K562 (cell line): ENCODE results near the gene SP100. TPM values are rescaled to one million over a fixed set of nuclear protein-coding genes. Genes with fewer than 3 reads are reported as not detected.

Experiments
- ATAC-seq: fragments of 200-7000 bp; cut with Tn5 transposase; 3 replicates; pipeline ENCODE4 v1.9.1; 2020; ENCODE audit warnings: moderate library complexity
- BruUV-seq: library from RNA; stranded (reverse); fragments of 400-500 nt; replicated peaks from 2 replicates; lab custom pipeline; 2021; lab: Mats Ljungman, UMichigan
- CTCF ChIA-PET: fragments of 300-600 bp; formaldehyde crosslinking; extraction: SDS; loops from one replicate; lab custom pipeline; 2021; ENCODE audit warnings: low intra/inter-chr PET ratio; lab: Yijun Ruan, JAX
- POLR2A ChIA-PET: fragments of 300-600, 350-650 bp; sonication (Branson Sonifier 250); formaldehyde crosslinking; extraction: SDS; loops from one replicate; lab custom pipeline; 2021; ENCODE audit warnings: antibody characterized with exemption, inconsistent platforms; lab: Yijun Ruan, JAX
- DNase-seq, 4 experiments: peaks; one replicate each; pipeline versions ENCODE4 v3.0.0 to v3.0.0-alpha.2; 2011 to 2018; ENCODE audit warnings: low spot score in 3 of 4, mixed read lengths in 3 of 4; ENCODE audit errors: extremely low read depth in 1 of 4
- FAIRE-seq: peaks from 2 replicates; lab custom pipeline; 2011; peaks lifted over from hg19 to GRCh38; lab: Jason Lieb, UNC
- H2AFZ ChIP-seq: 2 replicates; pipeline ENCODE4 v1.6.0; 2011; ENCODE audit warnings: low read depth, low read length, control low read depth, inconsistent platforms
- H3K27ac ChIP-seq: fragments of 200-600 bp; 3 replicates; pipeline ENCODE4 v1.8.0; 2011; ENCODE audit warnings: low read depth, mild to moderate bottlenecking, control low read depth, inconsistent platforms, low read length, moderate library complexity, mixed read lengths; ENCODE audit errors: extremely low read depth
- H3K27me3 ChIP-seq, 2 experiments: fragments of 300-600 bp in 1 of 2; 2 replicates in 1 of 2; 3 replicates in 1 of 2; pipeline versions ENCODE4 v1.6.0 to v1.8.0; 2011; ENCODE audit warnings: inconsistent platforms in 2 of 2, low read length in 2 of 2, mild to moderate bottlenecking in 1 of 2, mixed read lengths in 1 of 2, moderate library complexity in 1 of 2; ENCODE audit not compliant: control insufficient read depth in 2 of 2, insufficient read depth in 2 of 2
- H3K36me3 ChIP-seq: fragments of 300-600 bp; 3 replicates; pipeline ENCODE4 v1.8.0; 2011; ENCODE audit warnings: mild to moderate bottlenecking, low read length, inconsistent platforms; ENCODE audit not compliant: control insufficient read depth, insufficient read depth
- H3K4me1 ChIP-seq, 2 experiments: fragments of 200-600 bp in 1 of 2; replicated peaks in 1 of 2; 2 replicates in 1 of 2; 3 replicates in 1 of 2; pipeline versions ENCODE4 v1.5.1 to v1.8.0; 2011; ENCODE audit warnings: inconsistent platforms in 2 of 2, low read length in 2 of 2, mild to moderate bottlenecking in 1 of 2, mixed read lengths in 1 of 2, moderate library complexity in 1 of 2; ENCODE audit not compliant: control insufficient read depth in 2 of 2, insufficient read depth in 2 of 2
- H3K4me2 ChIP-seq: 2 replicates; pipeline ENCODE4 v1.6.1; 2011; ENCODE audit warnings: low read length, control low read depth, inconsistent platforms, mixed read lengths; ENCODE audit not compliant: insufficient read depth
- H3K4me3 ChIP-seq: fragments of 200-600 bp; sonication (generic), shearing (Covaris generic); 2 replicates; pipeline ENCODE4 v1.5.1; 2016; ENCODE audit warnings: control low read depth, inconsistent platforms
- H3K79me2 ChIP-seq: fragments of 200-600 bp; 3 replicates; pipeline ENCODE4 v1.8.0; 2011; ENCODE audit warnings: low read length, inconsistent platforms; ENCODE audit not compliant: control insufficient read depth, insufficient read depth
- H3K9ac ChIP-seq, 2 experiments: 2 replicates each; pipeline versions ENCODE4 v1.6.0 to v1.6.1; 2011; ENCODE audit warnings: low read depth in 2 of 2, low read length in 2 of 2, control low read depth in 1 of 2, inconsistent platforms in 1 of 2, mild to moderate bottlenecking in 1 of 2, mixed read lengths in 1 of 2; ENCODE audit not compliant: insufficient read depth in 1 of 2
- H3K9me1 ChIP-seq: one replicate; pipeline ENCODE4 v1.6.0; 2011; ENCODE audit warnings: inconsistent platforms, mild to moderate bottlenecking, low read length, moderate library complexity; ENCODE audit not compliant: control insufficient read depth, insufficient read depth
- H3K9me3 ChIP-seq: replicated peaks from 2 replicates; pipeline ENCODE4 v1.5.1; 2011; ENCODE audit warnings: low read depth, low read length, inconsistent platforms; ENCODE audit not compliant: control insufficient read depth, insufficient read depth
- H4K20me1 ChIP-seq: replicated peaks from 2 replicates; pipeline ENCODE4 v1.6.1; 2011; ENCODE audit warnings: low read length, inconsistent platforms, mixed read lengths; ENCODE audit not compliant: control insufficient read depth, insufficient read depth
- BRCA1 ChIP-seq, 2 experiments: fragments of 450-650 bp in 1 of 2; sonication (generic) in 1 of 2; formaldehyde crosslinking in 1 of 2; IDR thresholded peaks; 2 replicates each; pipeline versions ENCODE4 v1.5.0 to v1.6.1; 2017 to 2020; ENCODE audit warnings: mild to moderate bottlenecking in 1 of 2, missing genetic modification reagents in 1 of 2
- CEBPB ChIP-seq: fragments of 450-650 bp; IDR thresholded peaks from 2 replicates; pipeline ENCODE4 v1.6.1; 2016; ENCODE audit warnings: missing genetic modification characterization, missing compliant biosample characterization
- CEBPG ChIP-seq, 3 experiments: fragments of 200-800 bp in 1 of 3; sonication (Bioruptor generic) in 1 of 3; sonication (generic) in 1 of 3; formaldehyde crosslinking in 1 of 3; IDR thresholded peaks in 2 of 3; conservative IDR thresholded peaks in 1 of 3; 2 replicates each; pipeline versions ENCODE4 v1.6.1 to v1.8.0; 2016 to 2022; ENCODE audit warnings: missing compliant biosample characterization in 2 of 3, missing genetic modification characterization in 2 of 3, mild to moderate bottlenecking in 1 of 3, missing genetic modification reagents in 1 of 3
- GABPB1 ChIP-seq: sonication (generic); formaldehyde crosslinking; IDR thresholded peaks from 2 replicates; pipeline ENCODE4 v1.8.0; 2022; ENCODE audit warnings: mild to moderate bottlenecking, missing genetic modification reagents
- GABPB2 ChIP-seq: fragments of 250-450 bp; sonication (Bioruptor Pico); conservative IDR thresholded peaks from 2 replicates; pipeline ENCODE4 v1.5.1; 2021; ENCODE audit warnings: mild to moderate bottlenecking
- KLF1 ChIP-seq: fragments of 450-650 bp; IDR thresholded peaks from 2 replicates; pipeline ENCODE4 v1.6.1; 2016; ENCODE audit warnings: missing genetic modification characterization, missing compliant biosample characterization
- MEF2A ChIP-seq: IDR thresholded peaks from 2 replicates; pipeline ENCODE4 v1.6.1; 2011; ENCODE audit warnings: low read depth, mild to moderate bottlenecking, low read length, moderate library complexity; ENCODE audit not compliant: control insufficient read depth
- NEUROD1 ChIP-seq: fragments of 150-350 bp; IDR thresholded peaks from 2 replicates; pipeline ENCODE4 v1.6.1; 2014; ENCODE audit warnings: borderline replicate concordance, low read length, low read depth; ENCODE audit not compliant: partially characterized antibody
- NR2C2 ChIP-seq, 2 experiments: fragments of 200-800 bp in 1 of 2; sonication (Bioruptor generic) in 1 of 2; sonication (generic) in 1 of 2; formaldehyde crosslinking in 1 of 2; IDR thresholded peaks; 2 replicates each; pipeline versions ENCODE4 v1.6.1 to v1.8.0; 2016 to 2022; ENCODE audit warnings: mild to moderate bottlenecking in 1 of 2, missing compliant biosample characterization in 1 of 2, missing genetic modification characterization in 1 of 2, missing genetic modification reagents in 1 of 2
- PURB ChIP-seq: sonication (generic); formaldehyde crosslinking; IDR thresholded peaks from 2 replicates; pipeline ENCODE4 v1.9.0; 2021; ENCODE audit warnings: low read depth, mild to moderate bottlenecking, missing genetic modification reagents
- SMAD2 ChIP-seq: fragments of 150-350 bp; IDR thresholded peaks from 2 replicates; pipeline ENCODE4 v1.6.1; 2014; ENCODE audit warnings: low read depth, mild to moderate bottlenecking, low read length
- STAT5A ChIP-seq: IDR thresholded peaks from 2 replicates; pipeline ENCODE4 v1.6.1; 2012; ENCODE audit warnings: low read length, inconsistent platforms, borderline replicate concordance
- TAF1 ChIP-seq: IDR thresholded peaks from 2 replicates; pipeline ENCODE4 v1.6.1; 2011; ENCODE audit warnings: mild to moderate bottlenecking, low read length, moderate library complexity; ENCODE audit not compliant: insufficient read depth, control insufficient read depth, severe bottlenecking; ENCODE audit errors: extremely low read depth
- XRCC5 ChIP-seq: fragments of 200-400 bp; formaldehyde crosslinking; IDR thresholded peaks from 2 replicates; pipeline ENCODE4 v1.6.1; 2017; ENCODE audit warnings: low read depth, mild to moderate bottlenecking, low read length
- WGBS: fragments of 100-300 bp; shearing (Covaris generic); methylation state at CpG from one replicate; pipeline ENCODE4 v1.1.6; 2016; ENCODE audit warnings: low coverage, mixed read lengths; ENCODE audit not compliant: insufficient coverage; ENCODE audit errors: missing lambda C conversion rate; 5-methylcytosine and 5-hydroxymethylcytosine counted together
- in situ Hi-C: fragments of 300-500 bp; cut with MboI; formaldehyde crosslinking; loops from 4 replicates; pipeline ENCODE4 v1.15.0; 2018; ENCODE audit warnings: inconsistent platforms, mixed read lengths
- intact Hi-C: fragments of 100-400 bp; cut with micrococcal nuclease; formaldehyde crosslinking; loops from 2 replicates; pipeline ENCODE4 v1.14.2; 2022
- polyA plus RNA-seq, 8 experiments: library from polyadenylated mRNA; depleted of rRNA in 4 of 8; stranded (reverse) in 5 of 8; unstranded in 3 of 8; fragments of >200 nt; fragmentation: Nextera tagmentation in 2 of 8; fragmentation: Illumina TruSeq in 1 of 8; extraction: Ambion mirVana in 2 of 8; extraction: Trizol in 1 of 8; gene quantifications; 2 replicates each; pipeline versions ENCODE4 v1.2.1 to v1.2.3, GENCODE V29; 2011 to 2014; ENCODE audit warnings: inconsistent platforms in 1 of 8, missing spikeins in 1 of 8
- total RNA-seq, 7 experiments: library from RNA; depleted of rRNA in 6 of 7; stranded (reverse); fragments of >200 nt in 6 of 7; fragmentation: Illumina TruSeq in 2 of 7; extraction: Trizol in 2 of 7; gene quantifications; 2 replicates each; pipeline versions ENCODE4 v1.2.1 to v1.2.3, GENCODE V29; 2011 to 2021; ENCODE audit warnings: low replicate concordance in 1 of 7
- TF ChIP-seq, protein P1 (sequence below): fragments of 450-650 bp; IDR thresholded peaks from 2 replicates; pipeline ENCODE4 v1.6.1; 2016; ENCODE audit warnings: missing biosample characterization, missing genetic modification characterization
- TF ChIP-seq, protein P2 (sequence below): fragments of 450-650 bp; IDR thresholded peaks from 2 replicates; pipeline ENCODE4 v1.6.1; 2016; ENCODE audit warnings: antibody characterized with exemption

The SP100 gene
- total and polyA plus RNA-seq, 9 of the 15 experiments (the other 6 are each of a cell fraction or from before 2014, with no cell fraction given): 19.2 to 39.2 (median 34.6) TPM

DNA sequence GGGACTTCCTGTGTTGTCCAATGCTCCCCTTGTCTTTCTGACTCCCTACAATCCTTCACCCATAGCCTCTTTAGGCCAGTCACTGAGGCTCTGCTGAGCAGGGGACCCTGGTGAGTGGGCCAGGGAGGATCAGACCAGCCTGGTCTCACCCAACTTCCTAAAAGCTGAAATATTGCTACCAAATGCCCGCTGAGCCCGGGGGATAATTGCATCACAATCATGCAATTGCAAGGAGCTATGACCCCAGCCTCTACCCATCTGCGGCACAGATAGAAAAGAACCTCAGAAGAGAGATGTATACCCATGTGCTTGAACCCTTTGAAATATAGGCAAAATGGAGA lies 3.7 kb upstream of the SP100 start:
- H3K79me2 ChIP-seq: peaks cover 14% of the 10 kb centered on the region
- WGBS: 86% methylated on average over 3 of the region's 3 CpGs
- FAIRE-seq (no peak), DNase-seq (no peak), ATAC-seq (peak; percentile 7)
- intact Hi-C loops (loop anchor here (10.0 kb wide), 1 partner anchor 302 kb away; the partner anchor contains the start of gene CAB39), in situ Hi-C loops (no loop called here)
- H4K20me1 ChIP-seq: no peaks in the 10 kb centered on the region
- H3K4me1 ChIP-seq: peaks cover 16 to 23% of the 10 kb centered on the region in 2 experiments; a peak in 4 of 5 replicates
- no peaks in the 10 kb centered on the region for H3K27me3 ChIP-seq
- ChIA-PET POLR2A (interaction anchor here (1.1 kb wide), 1 partner anchor 9 kb away, joined by 3 read pairs; no protein-coding TSS in a partner anchor), CTCF (no interaction called here)
- no TSS peak for BruUV-seq
- peak overlapping the region; percentile 42 for H3K4me3 ChIP-seq
- H3K36me3 ChIP-seq: no peaks in the 10 kb centered on the region
- no peak for TF ChIP-seq XRCC5
- no peak for TF ChIP-seq STAT5A
- TF ChIP-seq GABPB2: no peak
- no peak for TF ChIP-seq MEF2A
- TF ChIP-seq NEUROD1: no peak
- no peak for TF ChIP-seq GABPB1 (CRISPR knock-in tag)
- no peak for TF ChIP-seq TAF1
- no peak for TF ChIP-seq SMAD2
- 0 out of 2 replicates have a peak, but pooled peaks have one; percentile 31 for TF ChIP-seq CEBPB (tag)
- TF ChIP-seq CEBPG (CRISPR knock-in tag; IDR thresholded peaks at IDR 0.05): no peak
- TF ChIP-seq CEBPG (tag; conservative IDR thresholded peaks at IDR 0.05 in 1 of 2, IDR thresholded peaks at IDR 0.05 in 1 of 2): 0 out of 4 replicates have a peak, but pooled peaks of 1 of the 2 experiments have one; percentile 35
- TF ChIP-seq KLF1 (tag): no peak
- TF ChIP-seq NR2C2 (CRISPR knock-in tag; IDR thresholded peaks at IDR 0.05): no peak
- TF ChIP-seq NR2C2 (tag; IDR thresholded peaks at IDR 0.05): 0 out of 2 replicates have a peak, but pooled peaks have one; percentile 4
- no peak for TF ChIP-seq PURB
- no peak for TF ChIP-seq BRCA1 (IDR thresholded peaks at IDR 0.05)
- TF ChIP-seq BRCA1 (CRISPR knock-in tag; IDR thresholded peaks at IDR 0.05): no peak
- TF ChIP-seq, protein P1, sequence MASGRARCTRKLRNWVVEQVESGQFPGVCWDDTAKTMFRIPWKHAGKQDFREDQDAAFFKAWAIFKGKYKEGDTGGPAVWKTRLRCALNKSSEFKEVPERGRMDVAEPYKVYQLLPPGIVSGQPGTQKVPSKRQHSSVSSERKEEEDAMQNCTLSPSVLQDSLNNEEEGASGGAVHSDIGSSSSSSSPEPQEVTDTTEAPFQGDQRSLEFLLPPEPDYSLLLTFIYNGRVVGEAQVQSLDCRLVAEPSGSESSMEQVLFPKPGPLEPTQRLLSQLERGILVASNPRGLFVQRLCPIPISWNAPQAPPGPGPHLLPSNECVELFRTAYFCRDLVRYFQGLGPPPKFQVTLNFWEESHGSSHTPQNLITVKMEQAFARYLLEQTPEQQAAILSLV: no peak
- TF ChIP-seq, protein P2, sequence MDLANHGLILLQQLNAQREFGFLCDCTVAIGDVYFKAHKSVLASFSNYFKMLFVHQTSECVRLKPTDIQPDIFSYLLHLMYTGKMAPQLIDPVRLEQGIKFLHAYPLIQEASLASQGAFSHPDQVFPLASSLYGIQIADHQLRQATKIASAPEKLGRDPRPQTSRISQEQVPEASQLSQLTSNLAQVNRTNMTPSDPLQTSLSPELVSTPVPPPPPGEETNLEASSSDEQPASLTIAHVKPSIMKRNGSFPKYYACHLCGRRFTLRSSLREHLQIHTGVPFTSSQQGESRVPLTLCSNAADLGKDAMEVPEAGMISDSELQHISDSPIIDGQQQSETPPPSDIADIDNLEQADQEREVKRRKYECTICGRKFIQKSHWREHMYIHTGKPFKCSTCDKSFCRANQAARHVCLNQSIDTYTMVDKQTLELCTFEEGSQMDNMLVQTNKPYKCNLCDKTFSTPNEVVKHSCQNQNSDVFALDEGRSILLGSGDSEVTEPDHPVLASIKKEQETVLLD: no peak
- H3K27ac ChIP-seq: peak overlapping the region; percentile 70
- H3K4me2 ChIP-seq: peak overlapping the region; percentile 87
- H3K9ac ChIP-seq: peak overlapping the region; percentile 76 to 92
- H3K9me3 ChIP-seq: no peaks in the 10 kb centered on the region
- peak overlapping the region; percentile 99 for H2AFZ ChIP-seq
- no peaks in the 10 kb centered on the region for H3K9me1 ChIP-seq
